HCT116 (cell line): ENCODE measurements around the gene SLC5A2. TPM values are rescaled to one million over a fixed set of nuclear protein-coding genes. Genes with fewer than 3 reads are reported as not detected.

Experiments
- ATAC-seq: fragments of 200-7000 bp; cut with Tn5 transposase; 2 replicates; pipeline ENCODE4 v1.9.1; 2020; ENCODE audit warnings: mild to moderate bottlenecking, moderate library complexity
- BruUV-seq: library from RNA; stranded (reverse); fragments of 400-500 nt; replicated peaks from 2 replicates; lab custom pipeline; 2021; lab: Mats Ljungman, UMichigan
- CTCF ChIA-PET: fragments of 300-600 bp; sonication (Branson Sonifier 250); formaldehyde crosslinking; loops from one replicate; lab custom pipeline; 2021; ENCODE audit warnings: antibody characterized with exemption; lab: Charles Lee
- POLR2A ChIA-PET: fragments of 300-600, 350-600 bp; sonication (Branson Sonifier 250); formaldehyde crosslinking; loops from one replicate; lab custom pipeline; 2021; ENCODE audit warnings: antibody characterized with exemption; lab: Charles Lee
- RAD21 ChIA-PET, 2 experiments: fragments of 300-600 bp; sonication (Branson Sonifier 250); formaldehyde crosslinking; loops; one replicate each; lab custom pipeline; 2023; ENCODE audit warnings: low total read pairs in 2 of 2; ENCODE audit not compliant: uncharacterized antibody in 2 of 2, unreplicated experiment in 2 of 2, low non-redundant PET in 1 of 2; lab: Charles Lee
- DNase-seq: peaks from one replicate; pipeline ENCODE4 v3.0.0-alpha.2; 2010; ENCODE audit warnings: low read depth, low spot score
- H2AFZ ChIP-seq: fragments of 200-600 bp; shearing (Covaris generic), sonication (generic); 2 replicates; pipeline ENCODE4 v1.6.1; 2017; ENCODE audit warnings: low read depth, mixed run types, mixed read lengths, antibody characterized with exemption, low read length; ENCODE audit not compliant: poor library complexity, severe bottlenecking
- H3K27ac ChIP-seq: 2 replicates; pipeline ENCODE4 v1.5.1; 2012; ENCODE audit warnings: low read depth, low read length
- H3K27me3 ChIP-seq: fragments of 200-600 bp; sonication (generic); 2 replicates; pipeline ENCODE4 v1.6.1; 2016; ENCODE audit warnings: mixed run types, low read length, mixed read lengths; ENCODE audit not compliant: insufficient read depth
- H3K36me3 ChIP-seq, 2 experiments: fragments of 200-500 bp in 1 of 2; fragments of 200-600 bp in 1 of 2; sonication (Bioruptor generic) in 1 of 2; sonication (generic) in 1 of 2; 2 replicates each; pipeline versions ENCODE4 v1.5.1 to v1.6.1; 2014 to 2016; ENCODE audit warnings: low read length in 2 of 2, inconsistent platforms in 1 of 2, mixed read lengths in 1 of 2, mixed run types in 1 of 2; ENCODE audit not compliant: insufficient read depth in 2 of 2, control insufficient read depth in 1 of 2
- H3K4me1 ChIP-seq, 2 experiments: fragments of 200-600 bp in 1 of 2; sonication (generic) in 1 of 2; 2 replicates each; pipeline versions ENCODE4 v1.5.1 to v1.6.1; 2012 to 2017; ENCODE audit warnings: low read length in 2 of 2, inconsistent platforms in 1 of 2, mild to moderate bottlenecking in 1 of 2, mixed read lengths in 1 of 2, mixed run types in 1 of 2, moderate library complexity in 1 of 2; ENCODE audit not compliant: insufficient read depth in 2 of 2, control insufficient read depth in 1 of 2
- H3K4me2 ChIP-seq: fragments of 200-600 bp; sonication (generic); 2 replicates; pipeline ENCODE4 v1.6.1; 2017; ENCODE audit warnings: mixed run types, low read length, mixed read lengths
- H3K4me3 ChIP-seq, 2 experiments: fragments of 200-600 bp in 1 of 2; sonication (generic) in 1 of 2; replicated peaks in 1 of 2; 2 replicates each; pipeline ENCODE4 v1.5.1; 2011 to 2016; ENCODE audit warnings: low read length in 2 of 2, control low read depth in 1 of 2, low read depth in 1 of 2, mild to moderate bottlenecking in 1 of 2, mixed read lengths in 1 of 2, mixed run types in 1 of 2
- H3K79me2 ChIP-seq: fragments of 200-600 bp; sonication (generic); 2 replicates; pipeline ENCODE4 v1.6.1; 2017; ENCODE audit warnings: mild to moderate bottlenecking, mixed run types, low read length, moderate library complexity, mixed read lengths; ENCODE audit not compliant: insufficient read depth
- H3K9ac ChIP-seq: fragments of 200-600 bp; sonication (generic); 2 replicates; pipeline ENCODE4 v1.6.1; 2016; ENCODE audit warnings: low read length, mixed read lengths
- H3K9me2 ChIP-seq: fragments of 200-600 bp; sonication (generic), shearing (Covaris generic); 2 replicates; pipeline ENCODE4 v1.6.1; 2017; ENCODE audit warnings: mixed run types, mild to moderate bottlenecking, moderate library complexity; ENCODE audit not compliant: insufficient read depth
- H3K9me3 ChIP-seq, 2 experiments: fragments of 200-500 bp in 1 of 2; fragments of 200-600 bp in 1 of 2; sonication (Bioruptor generic) in 1 of 2; sonication (generic) in 1 of 2; 2 replicates each; pipeline ENCODE4 v1.6.1; 2014 to 2017; ENCODE audit warnings: low read length in 2 of 2, mixed read lengths in 2 of 2, inconsistent platforms in 1 of 2, low read depth in 1 of 2, mild to moderate bottlenecking in 1 of 2, mixed run types in 1 of 2, moderate library complexity in 1 of 2; ENCODE audit not compliant: control insufficient read depth in 1 of 2, insufficient read depth in 1 of 2
- H4K20me1 ChIP-seq: fragments of 200-600 bp; sonication (generic), shearing (Covaris generic); 2 replicates; pipeline ENCODE4 v1.6.1; 2017; ENCODE audit warnings: mixed run types, mild to moderate bottlenecking, moderate library complexity; ENCODE audit not compliant: insufficient read depth
- CBX3 ChIP-seq: IDR thresholded peaks from 2 replicates; pipeline ENCODE4 v1.6.1; 2012; ENCODE audit warnings: low read depth
- CTCF ChIP-seq, 3 experiments: fragments of 200-600 bp in 1 of 3; sonication (generic) in 1 of 3; IDR thresholded peaks in 2 of 3; conservative IDR thresholded peaks in 1 of 3; 2 replicates each; pipeline ENCODE4 v1.5.1; 2012 to 2017; ENCODE audit warnings: low read depth in 2 of 3, low read length in 2 of 3, antibody characterized with exemption in 1 of 3, borderline replicate concordance in 1 of 3, control low read depth in 1 of 3, mild to moderate bottlenecking in 1 of 3, mixed read lengths in 1 of 3, mixed run types in 1 of 3, moderate library complexity in 1 of 3; ENCODE audit not compliant: insufficient read depth in 1 of 3
- EGR1 ChIP-seq: IDR thresholded peaks from 2 replicates; pipeline ENCODE4 v1.6.1; 2012; ENCODE audit warnings: low read depth
- ELF1 ChIP-seq: IDR thresholded peaks from 2 replicates; pipeline ENCODE4 v1.6.1; 2012; ENCODE audit warnings: low read depth, borderline replicate concordance
- EZH2phosphoT487 ChIP-seq: fragments of 200-600 bp; IDR thresholded peaks from 2 replicates; pipeline ENCODE4 v1.6.1; 2018; ENCODE audit warnings: antibody characterized with exemption, borderline replicate concordance
- FOSL1 ChIP-seq: IDR thresholded peaks from 2 replicates; pipeline ENCODE4 v1.6.1; 2012; ENCODE audit warnings: low read depth
- JUND ChIP-seq: IDR thresholded peaks from 2 replicates; pipeline ENCODE4 v1.6.1; 2012
- MAX ChIP-seq: IDR thresholded peaks from 2 replicates; pipeline ENCODE4 v1.6.1; 2012
- POLR2AphosphoS5 ChIP-seq: IDR thresholded peaks from 2 replicates; pipeline ENCODE4 v1.6.1; 2011; ENCODE audit warnings: mild to moderate bottlenecking, low read depth, low read length, moderate library complexity
- RAD21 ChIP-seq: IDR thresholded peaks from 2 replicates; pipeline ENCODE4 v1.6.1; 2012; ENCODE audit warnings: low read depth, mild to moderate bottlenecking
- ZBTB33 ChIP-seq: IDR thresholded peaks from 2 replicates; pipeline ENCODE4 v1.6.1; 2011; ENCODE audit warnings: mild to moderate bottlenecking, low read length, moderate library complexity; ENCODE audit not compliant: insufficient replicate concordance; ENCODE audit errors: extremely low read depth
- ZFX ChIP-seq: fragments of 450-650 bp; IDR thresholded peaks from 2 replicates; pipeline ENCODE4 v1.6.1; 2017
- ZNF274 ChIP-seq: fragments of 200-500 bp; sonication (Bioruptor generic); IDR thresholded peaks from 2 replicates; pipeline ENCODE4 v1.6.1; 2014; ENCODE audit warnings: mild to moderate bottlenecking, low read depth, low read length, inconsistent platforms
- intact Hi-C: fragments of 100-400 bp; cut with micrococcal nuclease; formaldehyde crosslinking; loops from 2 replicates; pipeline ENCODE4 v1.10.0; 2022
- total RNA-seq: library from RNA; stranded (reverse); gene quantifications from one replicate; pipeline ENCODE4 v1.2.1, GENCODE V29; 2021; ENCODE audit not compliant: unreplicated experiment

SLC5A2 gene
- total RNA-seq, 1 experiment from 2014 or later, result 0.10 TPM

GRCh38 chr16:31521368-31521767 lies 38.4 kb downstream of the SLC5A2 start:
- no peak overlapping the region for H3K27ac ChIP-seq
- ATAC-seq, result no peak
- no peaks in the 10 kb centered on the region for H3K4me1 ChIP-seq
- intact Hi-C loops, result no loop called here
- H3K9me3 ChIP-seq, result no peaks in the 10 kb centered on the region
- no peak overlapping the region for H3K4me2 ChIP-seq
- no peak overlapping the region for H3K9ac ChIP-seq
- RAD21 ChIA-PET, result no interaction called here
- POLR2A ChIA-PET, result no interaction called here
- H3K9me2 ChIP-seq, result no peaks in the 10 kb centered on the region
- no peaks in the 10 kb centered on the region for H3K27me3 ChIP-seq
- H4K20me1 ChIP-seq, result no peaks in the 10 kb centered on the region
- H3K79me2 ChIP-seq, result no peaks in the 10 kb centered on the region
- CTCF ChIA-PET, result no interaction called here
- H2AFZ ChIP-seq, result no peak overlapping the region
- no TSS peak for BruUV-seq
- no peak overlapping the region for H3K4me3 ChIP-seq
- no peak for DNase-seq
- no peaks in the 10 kb centered on the region for H3K36me3 ChIP-seq
- TF ChIP-seq CBX3 (no peak), RAD21 (no peak), MAX (no peak), ELF1 (no peak), EZH2phosphoT487 (no peak), FOSL1 (no peak), CTCF (IDR thresholded peaks at IDR 0.05 in 2 of 3, conservative IDR thresholded peaks at IDR 0.05 in 1 of 3; ENCODE audit: borderline replicate concordance in 1 of 3, insufficient read depth in 1 of 3, low read depth in 2 of 3, low read length in 2 of 3) (no peak), JUND (no peak)

- H3K4me1 ChIP-seq, result no peaks in the 10 kb centered on the region
- H3K9me3 ChIP-seq, result no peaks in the 10 kb centered on the region
- no TSS peak for BruUV-seq
- intact Hi-C loops, result no loop called here
- no peak overlapping the region for H3K9ac ChIP-seq
- TF ChIP-seq POLR2AphosphoS5, result no peak
- TF ChIP-seq ZNF274, result no peak
- no peak for TF ChIP-seq FOSL1
- TF ChIP-seq ZFX, result no peak
- TF ChIP-seq ZBTB33, result no peak
- no peak for TF ChIP-seq JUND
- no peak for TF ChIP-seq EGR1
- no peak for TF ChIP-seq CTCF (IDR thresholded peaks at IDR 0.05 in 2 of 3, conservative IDR thresholded peaks at IDR 0.05 in 1 of 3; ENCODE audit: borderline replicate concordance in 1 of 3, insufficient read depth in 1 of 3, low read depth in 2 of 3, low read length in 2 of 3)
- RAD21 ChIA-PET, result no interaction called here
- CTCF ChIA-PET, result no interaction called here
- no peaks in the 10 kb centered on the region for H3K79me2 ChIP-seq
- H3K27me3 ChIP-seq, result no peaks in the 10 kb centered on the region
- ATAC-seq (no peak), DNase-seq (no peak)
- H4K20me1 ChIP-seq, result no peaks in the 10 kb centered on the region
- H3K9me2 ChIP-seq, result no peaks in the 10 kb centered on the region
- H3K36me3 ChIP-seq, result no peaks in the 10 kb centered on the region
- no peak overlapping the region for H3K4me3 ChIP-seq
- no peak overlapping the region for H3K27ac ChIP-seq
- POLR2A ChIA-PET, result no interaction called here
- no peak overlapping the region for H2AFZ ChIP-seq
- H3K4me2 ChIP-seq, result no peak overlapping the region
Measured at GRCh38 chr16:31522071-31522470, 39.1 kb downstream of the SLC5A2 start.
